H4 (cell line): ENCODE data around the gene COL19A1. TPM values are rescaled to one million over a fixed set of nuclear protein-coding genes. Genes with fewer than 3 reads are reported as not detected.

Source experiments
- DNase-seq: peaks from one replicate; pipeline ENCODE4 v3.0.0-alpha.2; 2015; ENCODE audit warnings: low spot score
- total RNA-seq: library from RNA; depleted of rRNA; stranded (reverse); fragments of >200 nt; shearing (Covaris generic); gene quantifications from 2 replicates; pipeline ENCODE4 v1.2.3, GENCODE V29; 2014; rRNA removed

The COL19A1 gene
- total RNA-seq, 1 experiment from 2014 or later: 1.5 TPM

GRCh38 chr6:70221715-70222438 is 355.5 kb downstream of the COL19A1 start:
- DNase-seq: no peak

GRCh38 chr6:70222439-70222749 is 356.0 kb downstream of the COL19A1 start:
- DNase-seq: no peak

- DNase-seq: no peak
Observed at GRCh38 chr6:70225055-70225454, 358.7 kb downstream of the COL19A1 start.

- DNase-seq: no peak
Observed at GRCh38 chr6:70231311-70231710, 365.0 kb downstream of the COL19A1 start.

GRCh38 chr6:70234561-70235236 is 368.3 kb downstream of the COL19A1 start:
- DNase-seq: no peak

GRCh38 chr6:70236343-70236742 is 370.0 kb downstream of the COL19A1 start:
- no peak for DNase-seq

- no peak for DNase-seq
Observed at GRCh38 chr6:70241031-70241430, 374.7 kb downstream of the COL19A1 start.

GRCh38 chr6:70241991-70242420 is 375.6 kb downstream of the COL19A1 start:
- peak; percentile 50 for DNase-seq

GRCh38 chr6:70246118-70246517 is 379.8 kb downstream of the COL19A1 start:
- no peak for DNase-seq

- DNase-seq: no peak
Observed at GRCh38 chr6:70252604-70253003, 386.2 kb downstream of the COL19A1 start.

GRCh38 chr6:70253923-70254322 is 387.6 kb downstream of the COL19A1 start:
- no peak for DNase-seq

- DNase-seq: no peak
Observed at GRCh38 chr6:70254784-70255183, 388.4 kb downstream of the COL19A1 start.

GRCh38 chr6:70257768-70258273 is 391.5 kb downstream of the COL19A1 start:
- no peak for DNase-seq

- DNase-seq: no peak
Observed at GRCh38 chr6:70258483-70258882, 392.1 kb downstream of the COL19A1 start.

Other genes with a start within 250 kb of the COL19A1 start
- gene LMBRD1, start 69.5 kb upstream of the COL19A1 start, total RNA-seq: 34.6 and 42.9 TPM in 2 replicates